HL-60/S4 (cell line): ENCODE measurements around the gene SRRM3.
"Not testable (repeated sequence)": the region's sequence is repeated elsewhere in the genome, so short reads cannot be mapped to it uniquely, and the experiment has no call there.

Experiments
- in situ Hi-C: fragments of 300-500 bp; cut with MboI; formaldehyde crosslinking; loops from 2 replicates; pipeline ENCODE4 v1.14.3; 2022; ENCODE audit warnings: low sequenced_read_pairs

SRRM3 gene

DNA sequence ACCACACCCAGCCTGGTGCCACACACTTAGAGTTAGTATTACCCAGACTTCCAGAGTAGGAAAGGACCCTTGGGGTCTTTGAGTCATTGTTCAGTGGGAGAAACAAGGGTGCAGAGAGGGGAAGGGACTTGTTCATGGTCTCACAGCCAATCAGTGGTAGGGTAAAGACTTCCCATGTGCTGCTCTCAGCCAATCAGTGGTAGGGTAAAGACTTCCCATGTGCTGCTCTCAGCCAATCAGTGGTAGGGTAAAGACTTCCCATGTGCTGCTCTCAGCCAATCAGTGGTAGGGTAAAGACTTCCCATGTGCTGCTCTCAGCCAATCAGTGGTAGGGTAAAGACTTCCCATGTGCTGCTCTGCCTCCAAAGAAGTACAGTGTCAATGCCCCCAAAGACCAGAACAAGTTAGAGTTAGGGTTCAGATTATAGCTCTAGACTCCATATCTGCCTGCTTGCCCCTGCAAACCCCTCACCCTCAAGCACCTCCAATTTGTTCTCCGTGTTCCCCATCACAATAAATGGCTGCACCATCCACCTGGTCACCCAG, 25.3 kb downstream of the SRRM3 start:
- in situ Hi-C loops: not testable (repeated sequence)

DNA sequence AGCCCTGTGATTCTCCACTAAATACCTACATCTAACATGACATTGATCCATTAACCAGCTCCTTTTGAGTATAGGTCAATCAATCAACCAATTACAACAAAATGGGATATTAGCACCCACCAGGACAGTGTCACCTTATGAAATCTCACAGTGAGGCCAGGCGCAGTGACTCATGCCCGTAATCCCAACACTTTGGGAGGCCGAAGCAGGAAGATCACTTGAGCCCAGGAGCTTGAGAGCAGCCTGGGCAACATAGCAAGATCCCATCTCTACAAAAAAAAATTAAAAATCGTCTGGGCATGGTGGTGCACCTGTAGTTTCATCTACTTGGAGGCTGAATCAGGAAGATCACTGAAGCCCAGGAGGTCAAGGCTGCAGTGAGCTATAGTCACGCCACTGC, 28.5 kb downstream of the SRRM3 start:
- in situ Hi-C loops: no loop called here

DNA sequence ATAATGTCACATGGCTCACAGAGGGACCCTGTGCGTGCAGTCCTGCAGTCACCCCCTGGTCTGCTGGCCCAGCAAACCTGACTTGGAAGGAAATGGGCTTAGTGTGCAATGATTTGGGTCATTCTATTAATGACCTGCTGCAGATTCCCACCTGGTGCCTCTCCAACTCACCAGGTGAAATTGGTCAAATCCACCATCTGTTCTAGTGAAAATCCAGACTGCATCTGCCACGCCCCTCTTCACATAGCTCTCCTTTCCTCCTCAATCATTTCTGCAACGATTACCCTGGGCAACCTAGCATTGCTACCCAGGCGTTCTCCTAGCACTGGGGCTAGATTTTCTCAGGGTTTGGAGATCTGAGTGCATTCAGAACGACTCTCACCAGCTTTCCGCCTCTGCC, 29.4 kb downstream of the SRRM3 start:
- in situ Hi-C loops: no loop called here

DNA sequence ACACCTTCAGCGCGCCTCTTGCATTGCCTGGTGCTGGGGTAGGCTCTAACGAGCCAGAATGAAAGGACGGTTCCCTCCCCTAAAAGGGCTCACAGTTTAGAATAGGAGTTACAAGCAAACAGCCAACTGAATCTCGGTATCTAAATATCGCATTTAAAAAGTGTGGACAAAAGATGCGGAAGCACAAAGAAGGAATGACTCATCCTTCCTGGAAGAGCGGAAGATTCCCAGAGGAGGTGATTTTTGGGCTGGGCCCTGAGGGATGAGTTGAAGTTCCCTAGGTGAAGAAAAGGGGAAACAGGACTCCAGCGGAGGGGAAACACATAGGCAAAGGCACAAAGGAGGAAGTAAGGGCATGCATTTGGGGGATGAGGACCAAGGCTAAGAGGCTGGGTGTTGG, 29.9 kb downstream of the SRRM3 start:
- in situ Hi-C loops: no loop called here

DNA sequence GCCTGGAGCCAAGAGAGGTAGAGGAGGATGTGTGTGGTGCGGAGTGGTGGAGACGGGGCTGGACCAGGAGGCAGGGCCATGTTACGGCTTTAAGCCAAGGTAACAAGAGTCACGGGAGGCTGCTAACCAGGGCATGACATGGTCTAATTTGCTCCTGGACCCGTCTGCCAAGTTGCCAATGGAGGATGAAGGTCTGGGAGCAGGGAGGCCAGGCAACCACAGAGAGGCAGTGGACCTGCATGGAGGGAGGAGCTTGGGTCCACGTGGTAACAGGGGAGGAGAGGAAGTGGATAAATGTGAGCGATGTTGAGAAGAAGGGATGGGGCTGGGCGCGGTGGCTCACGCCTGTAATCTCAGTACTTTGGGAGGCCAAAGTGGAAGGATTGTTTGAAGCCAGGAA, 31.0 kb downstream of the SRRM3 start:
- in situ Hi-C loops: no loop called here

DNA sequence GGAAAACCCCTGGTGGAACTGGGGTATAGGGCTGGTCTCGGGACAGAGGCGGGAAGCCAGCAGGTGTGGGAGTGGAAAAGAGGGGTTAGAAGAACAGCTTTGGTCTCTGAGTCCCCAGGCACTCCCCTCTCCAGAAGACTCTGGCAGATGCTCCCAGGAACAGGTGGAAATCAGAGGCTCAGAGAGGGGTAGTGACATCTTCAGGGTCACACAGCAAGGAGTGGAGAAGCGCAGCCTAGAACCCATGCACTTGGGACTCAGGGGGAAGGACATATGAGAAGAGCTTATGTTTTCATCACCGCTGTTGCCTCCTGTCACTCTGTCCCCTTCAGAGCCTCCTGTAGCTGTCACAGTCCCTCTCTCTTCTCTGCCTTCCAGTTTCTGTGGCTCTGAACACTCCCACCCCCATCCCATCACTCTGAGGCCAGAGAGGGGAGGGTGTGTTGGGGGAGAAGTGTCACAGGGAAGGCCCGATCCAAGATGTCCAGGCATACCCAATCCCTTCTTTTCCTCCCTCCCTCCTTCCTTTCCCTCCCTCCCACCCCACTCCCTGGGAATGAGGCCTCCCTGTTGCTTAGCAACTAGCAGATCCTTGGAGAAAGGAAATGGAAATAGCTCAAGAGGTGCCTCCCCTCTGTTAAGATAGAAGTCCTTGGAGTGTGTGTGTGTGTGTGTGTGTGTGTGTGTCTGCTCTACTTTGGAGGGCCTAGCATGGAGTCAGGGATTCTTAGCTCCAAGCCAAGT, 32.0 kb downstream of the SRRM3 start:
- in situ Hi-C loops: no loop called here

DNA sequence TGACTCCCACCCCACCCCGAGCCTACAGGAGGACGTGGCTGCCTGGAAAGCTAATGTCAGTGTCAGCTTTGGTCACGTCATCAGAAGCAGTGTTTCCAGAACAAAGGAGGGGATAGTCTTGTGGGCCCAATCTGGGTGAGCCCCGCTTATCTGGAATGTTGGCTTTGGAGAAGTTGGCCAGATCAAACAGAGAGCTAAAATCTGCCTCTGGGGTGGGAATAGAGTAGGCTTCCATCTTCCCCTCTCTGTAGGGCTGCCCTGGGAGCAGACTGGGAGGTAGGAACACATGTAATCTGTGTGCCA, 32.5 kb downstream of the SRRM3 start:
- in situ Hi-C loops: no loop called here

DNA sequence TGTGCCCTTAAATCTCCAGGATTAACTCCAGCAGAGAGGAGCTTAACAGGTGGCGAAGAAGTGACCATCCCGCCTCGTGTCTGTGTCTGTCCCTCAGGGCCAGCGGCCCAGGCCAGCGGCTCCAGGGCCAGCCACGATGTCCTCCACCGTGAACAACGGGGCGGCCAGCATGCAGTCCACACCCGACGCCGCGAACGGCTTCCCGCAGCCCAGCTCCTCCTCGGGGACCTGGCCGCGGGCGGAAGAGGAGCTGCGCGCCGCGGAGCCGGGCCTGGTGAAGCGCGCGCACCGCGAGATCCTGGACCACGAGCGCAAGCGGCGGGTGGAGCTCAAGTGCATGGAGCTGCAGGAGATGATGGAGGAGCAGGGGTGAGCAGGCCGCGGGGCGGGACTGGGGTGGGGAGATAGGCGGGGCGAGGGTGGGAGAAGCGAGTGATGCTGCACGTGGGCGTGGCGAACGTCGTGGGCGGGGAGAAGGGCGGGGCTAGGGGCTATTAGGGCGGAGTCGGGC, 33.3 kb downstream of the SRRM3 start:
- in situ Hi-C loops: no loop called here

DNA sequence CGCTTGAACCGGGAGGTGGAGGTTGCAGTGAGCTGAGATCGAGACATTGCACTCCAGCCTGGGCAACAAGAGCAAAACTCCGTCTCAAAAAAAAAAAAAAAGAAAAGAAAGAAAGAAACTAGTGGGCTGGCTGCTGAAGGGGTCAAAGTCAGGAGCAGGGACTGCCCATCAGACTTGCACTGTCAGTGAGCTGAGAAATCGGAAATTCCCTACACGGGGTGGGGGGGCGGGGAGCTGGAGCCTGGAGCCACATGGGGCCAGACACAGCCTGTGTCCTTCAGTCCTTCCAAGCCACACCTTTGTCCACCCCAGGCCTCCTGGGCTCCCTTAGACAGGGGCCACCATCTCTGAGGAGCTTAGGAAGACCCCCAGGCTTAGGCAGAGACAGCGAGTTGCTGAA, 34.5 kb downstream of the SRRM3 start:
- in situ Hi-C loops: no loop called here

DNA sequence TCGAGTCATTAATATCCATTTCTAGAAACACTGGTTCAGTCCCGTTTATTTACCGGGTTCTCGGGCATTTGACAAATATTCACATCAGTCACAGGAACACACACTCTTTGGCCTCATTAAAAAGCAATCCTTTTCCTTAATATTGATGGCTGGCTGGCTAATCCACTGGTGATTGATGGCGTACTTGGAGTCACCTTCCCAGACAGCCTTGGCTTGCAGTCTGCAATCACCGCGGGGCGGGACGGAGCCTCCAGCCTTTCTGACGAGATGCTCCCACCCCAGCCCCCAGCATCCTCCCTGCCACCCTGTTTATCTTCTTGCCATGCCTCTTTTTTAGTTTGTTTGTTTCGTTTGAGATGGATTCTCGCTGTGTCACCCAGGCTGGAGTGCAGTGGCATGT, 36.6 kb downstream of the SRRM3 start:
- in situ Hi-C loops: no loop called here

DNA sequence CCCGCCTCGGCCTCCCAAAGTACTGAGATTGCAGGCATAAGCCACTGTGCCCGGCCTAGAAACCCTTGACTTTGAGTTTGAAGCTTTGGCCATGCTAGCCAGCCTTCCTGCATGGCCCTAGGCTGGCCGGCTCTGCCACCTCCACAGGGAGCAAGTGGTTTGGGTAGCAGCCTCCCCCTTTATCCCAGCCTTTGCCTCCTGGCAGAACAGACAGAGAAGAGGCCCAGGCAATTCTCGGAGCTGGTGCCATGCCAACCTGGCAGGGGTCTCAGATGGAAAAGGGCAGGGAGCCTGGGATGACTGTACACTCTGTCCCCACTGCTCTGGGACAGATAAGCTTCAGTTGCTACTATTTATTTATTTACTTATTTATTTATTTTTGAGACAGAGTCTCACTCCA, 39.4 kb downstream of the SRRM3 start:
- in situ Hi-C loops: no loop called here

DNA sequence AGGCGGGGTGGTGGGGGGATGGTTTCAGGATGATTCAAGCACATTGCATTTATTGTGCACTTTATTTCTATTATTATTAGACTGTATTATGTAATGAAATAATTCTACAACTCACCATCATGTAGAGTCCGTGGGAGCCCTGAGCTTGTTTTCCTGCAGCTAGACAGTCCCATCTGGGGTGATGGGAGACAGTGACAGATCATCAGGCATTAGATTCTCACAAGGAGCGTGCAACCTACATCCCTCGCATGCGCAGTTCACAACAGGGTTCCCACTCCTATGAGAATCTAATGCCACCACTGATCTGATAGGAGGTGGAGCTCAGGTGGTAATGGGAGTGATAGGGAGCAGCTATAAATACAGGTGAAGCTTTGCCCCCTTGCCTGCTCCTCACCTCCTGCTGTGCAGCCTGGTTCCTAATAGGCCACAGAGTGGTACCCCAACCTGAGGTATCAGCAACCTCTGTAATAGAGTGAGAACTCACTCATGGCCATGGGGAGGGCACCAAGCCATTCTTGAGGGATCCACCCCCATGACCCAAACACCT, 40.9 kb downstream of the SRRM3 start:
- in situ Hi-C loops: not testable (repeated sequence)

DNA sequence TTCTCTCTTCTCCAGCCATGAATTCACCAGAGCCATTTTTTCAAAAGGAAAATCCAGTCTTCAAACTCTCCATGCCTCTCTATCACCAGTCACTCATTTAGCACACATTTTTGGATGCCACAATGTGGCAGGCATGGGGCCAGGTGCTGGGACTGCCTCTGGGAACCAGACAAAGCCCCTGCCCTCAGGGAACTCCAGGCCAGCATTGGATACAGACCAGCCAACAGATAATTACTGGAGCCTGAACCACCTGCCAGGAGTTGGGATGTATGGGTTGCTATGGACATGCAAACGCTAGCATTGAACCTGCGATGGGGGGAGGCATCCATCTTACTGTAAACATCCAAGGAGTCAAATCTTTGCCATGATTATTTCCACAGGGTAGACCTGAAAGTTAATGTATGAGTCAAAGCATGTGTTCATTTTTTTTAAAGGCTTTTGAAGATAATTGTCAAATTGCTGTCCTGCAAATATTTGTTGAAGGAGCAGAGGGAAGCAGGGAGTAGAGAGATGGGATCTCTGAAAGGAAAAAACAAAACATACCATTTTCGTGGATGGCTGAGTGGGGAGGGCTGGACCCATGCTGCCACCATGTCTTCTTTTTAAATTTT, 43.2 kb downstream of the SRRM3 start:
- in situ Hi-C loops: no loop called here

DNA sequence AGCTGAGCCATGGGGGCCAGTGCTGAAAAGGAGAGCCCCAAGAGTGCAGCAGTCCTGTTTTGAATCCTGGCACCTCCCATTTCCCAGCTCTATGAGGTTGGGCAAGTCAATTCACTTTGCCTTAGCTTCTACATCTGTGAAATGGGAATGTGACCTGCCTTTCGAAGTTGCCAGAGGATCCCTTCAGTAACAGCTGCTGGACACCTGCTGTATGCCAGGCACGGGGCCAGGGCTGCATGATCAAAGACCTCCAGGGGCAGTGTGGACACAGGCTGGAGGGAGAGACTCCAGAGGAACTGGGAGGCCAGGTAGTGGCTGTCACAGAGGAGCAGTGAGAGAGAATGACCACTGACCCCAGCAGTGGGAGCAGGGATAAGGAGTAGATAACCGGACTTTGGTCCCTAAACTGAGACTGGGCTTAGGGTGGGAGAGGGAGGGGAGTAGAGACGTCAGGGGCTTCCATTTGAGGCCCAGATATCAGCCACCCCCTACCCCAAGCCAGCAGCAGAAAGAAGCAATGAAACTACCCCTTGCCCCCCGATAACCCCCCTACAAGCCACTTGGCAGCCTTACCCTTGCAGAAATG, 45.2 kb downstream of the SRRM3 start:
- in situ Hi-C loops: no loop called here

DNA sequence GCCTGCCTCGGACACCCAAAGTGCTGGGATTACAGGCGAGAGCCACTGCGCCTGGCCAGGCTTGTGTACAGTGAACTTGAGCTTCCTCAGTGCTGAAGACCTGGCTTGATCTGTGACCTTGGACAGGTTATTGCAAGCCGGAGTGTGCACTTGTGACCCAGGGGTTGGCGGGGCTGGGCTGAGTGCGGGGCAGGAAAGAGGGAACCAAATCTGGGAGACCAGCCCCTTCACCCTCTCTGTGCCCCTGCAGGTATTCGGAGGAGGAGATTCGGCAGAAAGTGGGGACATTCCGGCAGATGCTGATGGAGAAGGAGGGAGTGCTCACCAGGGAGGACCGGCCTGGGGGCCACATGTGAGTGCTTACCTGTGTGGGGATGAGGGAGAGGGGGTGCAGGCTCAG, 46.2 kb downstream of the SRRM3 start:
- in situ Hi-C loops: no loop called here

DNA sequence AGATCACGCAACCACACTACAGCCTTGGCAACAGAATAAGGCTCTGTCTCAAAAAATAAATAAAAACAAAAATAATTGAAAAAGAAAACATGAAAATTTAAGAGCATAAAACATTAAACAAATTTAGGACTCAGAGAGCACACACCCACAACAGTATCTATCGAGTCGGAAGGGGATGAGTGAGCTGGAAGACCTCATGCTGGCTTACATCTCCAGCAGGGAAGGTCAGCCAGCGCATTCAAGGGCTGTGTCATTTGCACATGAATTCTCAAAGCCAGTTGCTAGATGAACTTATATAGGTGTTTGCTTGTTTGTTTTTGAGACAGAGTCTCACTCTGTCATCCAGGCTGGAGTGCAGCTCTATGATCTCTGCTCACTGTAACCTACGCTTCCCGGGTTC, 50.3 kb downstream of the SRRM3 start:
- in situ Hi-C loops: no loop called here

DNA sequence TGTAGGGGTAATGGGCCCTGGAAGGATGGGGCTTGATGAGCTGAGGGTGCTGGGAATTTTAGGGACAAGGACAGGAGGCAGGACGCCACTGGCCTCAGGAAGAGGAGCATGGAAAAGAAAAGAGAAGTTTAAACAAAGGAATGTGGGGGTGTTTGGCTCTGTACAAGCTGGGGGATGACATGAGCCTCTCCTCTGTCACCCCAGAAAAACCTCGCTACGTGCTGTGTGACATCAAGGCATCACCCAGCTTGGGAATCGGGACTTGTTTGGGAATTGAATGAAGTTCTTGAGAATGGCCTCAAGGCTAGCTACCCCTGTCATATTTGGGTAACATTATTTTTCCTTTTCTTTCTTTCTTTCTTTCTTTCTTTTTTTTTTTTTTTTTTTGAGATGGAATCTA, 53.1 kb downstream of the SRRM3 start:
- in situ Hi-C loops: no loop called here

DNA sequence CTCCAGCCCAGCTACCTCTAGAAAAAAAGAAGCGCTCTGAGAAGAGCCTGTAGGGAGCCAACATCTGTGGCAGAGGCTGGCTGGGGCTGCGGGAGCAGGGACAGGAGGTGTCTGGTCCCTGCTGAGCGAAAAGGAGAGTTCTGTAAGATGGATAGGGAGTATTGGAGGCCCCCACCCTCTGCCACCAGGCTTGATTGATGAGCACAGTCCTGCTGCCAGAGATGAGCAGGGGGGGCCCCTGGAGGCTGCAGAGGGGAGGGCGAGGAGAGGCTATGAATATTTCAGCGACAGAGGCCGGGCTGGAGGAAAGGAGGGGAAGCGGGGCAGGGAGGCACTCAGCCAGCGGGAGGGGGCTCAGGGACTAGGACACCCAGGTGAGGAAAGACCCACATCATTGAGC, 56.3 kb downstream of the SRRM3 start:
- in situ Hi-C loops: no loop called here

DNA sequence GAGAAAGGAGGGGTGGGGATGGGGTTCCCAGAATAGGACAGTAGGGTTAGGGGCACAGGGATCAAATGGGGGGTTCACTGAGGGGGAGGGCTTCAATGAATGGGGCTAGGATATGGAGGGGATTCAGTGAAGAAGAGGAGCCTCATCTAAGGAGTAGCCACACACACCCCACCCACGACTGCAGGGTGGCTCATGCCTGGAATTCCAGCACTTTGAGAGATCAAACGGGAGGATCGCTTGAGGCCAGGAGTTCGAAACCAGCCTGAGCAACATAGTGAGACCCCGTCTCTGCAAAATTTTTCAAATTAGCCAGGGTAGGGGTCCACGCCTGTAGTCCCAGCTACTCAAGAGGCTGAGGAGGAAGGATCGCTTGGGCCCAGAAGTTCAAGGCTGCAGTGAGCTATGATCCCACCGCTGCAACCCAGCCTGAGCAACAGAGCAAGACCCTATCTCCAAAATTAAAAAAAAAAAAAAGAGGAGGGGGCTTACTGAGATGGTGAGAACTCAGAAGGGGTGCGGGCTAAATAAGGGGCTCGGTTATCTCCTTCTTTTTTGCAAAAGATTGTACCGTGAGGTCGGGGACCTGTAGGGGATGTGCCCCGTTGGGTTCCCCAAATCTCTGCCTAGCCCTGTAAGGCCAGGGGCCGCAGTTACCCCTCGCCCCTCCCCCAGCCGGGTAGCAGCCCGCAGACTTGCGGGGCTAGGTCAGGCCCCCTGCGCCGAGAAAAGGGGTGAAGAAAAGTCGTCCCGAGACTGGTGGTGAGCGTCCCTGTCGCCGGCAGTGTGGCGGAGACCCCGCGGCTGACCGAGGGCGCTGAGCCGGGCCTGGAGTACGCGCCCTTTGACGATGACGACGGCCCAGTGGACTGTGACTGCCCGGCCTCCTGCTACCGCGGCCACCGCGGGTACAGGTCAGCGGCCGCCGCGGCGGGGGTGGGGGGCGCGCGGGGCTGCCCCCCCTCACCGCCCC, 57.7 kb downstream of the SRRM3 start:
- in situ Hi-C loops: no loop called here

DNA sequence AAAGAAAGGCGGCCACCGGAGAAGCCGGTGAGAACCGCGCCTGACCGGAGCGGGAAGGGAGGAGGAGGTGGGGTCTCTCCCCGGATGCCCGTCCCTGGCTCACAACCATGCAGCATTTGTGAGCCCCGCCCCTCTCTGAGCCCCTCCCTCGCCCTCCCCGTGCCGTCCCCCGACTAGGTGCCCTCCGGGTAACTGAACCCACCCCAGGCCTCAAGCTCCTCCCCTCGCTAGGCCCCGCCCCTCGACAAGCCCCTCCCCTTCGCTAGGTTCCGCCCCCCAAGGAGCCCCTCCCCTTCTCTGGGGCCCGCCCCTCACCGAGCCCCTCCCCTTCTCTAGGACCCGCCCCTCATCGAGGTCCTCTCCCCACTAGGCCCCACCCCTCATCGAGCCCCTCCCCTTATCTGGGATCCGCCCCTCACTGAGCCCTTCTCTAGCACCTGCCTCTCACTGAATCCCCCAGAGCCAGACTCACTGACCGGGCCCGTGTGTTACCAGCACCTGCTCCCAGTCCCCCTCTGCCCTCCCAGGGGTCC, 58.5 kb downstream of the SRRM3 start:
- in situ Hi-C loops: no loop called here

DNA sequence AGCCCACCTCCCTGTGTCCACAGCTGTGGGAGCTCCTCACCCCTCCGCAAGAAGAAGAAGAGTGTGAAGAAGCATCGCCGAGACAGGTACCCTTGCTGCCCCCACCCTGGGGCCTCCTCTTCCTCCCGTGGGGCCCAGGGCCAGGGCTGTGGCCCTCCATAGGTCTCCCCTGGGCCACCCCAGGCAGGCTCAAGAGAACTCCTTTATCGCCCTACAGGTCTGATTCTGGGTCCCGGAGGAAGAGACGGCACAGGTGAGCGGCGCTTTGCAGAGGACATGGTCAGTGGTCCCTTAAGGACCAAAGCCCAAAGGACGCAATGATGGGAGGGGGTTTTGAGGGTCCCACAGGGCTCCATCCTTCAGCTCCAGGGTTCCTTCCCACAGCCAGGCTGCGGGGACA, 59.6 kb downstream of the SRRM3 start:
- in situ Hi-C loops: no loop called here
